Common myeloid progenitor, CD34-positive (primary cell): Measurements from ENCODE around the gene MEF2A.

Source experiments
- CTCF ChIA-PET: fragments of 350-600 bp; sonication (Branson Sonifier 250); formaldehyde crosslinking; loops from one replicate; lab custom pipeline; 2021; ENCODE audit warnings: antibody characterized with exemption; lab: Charles Lee
- POLR2A ChIA-PET: fragments of 350-600 bp; sonication (Branson Sonifier 250); formaldehyde crosslinking; loops from one replicate; lab custom pipeline; 2021; ENCODE audit warnings: antibody characterized with exemption; lab: Charles Lee
- DNase-seq, 3 donors: peaks; one replicate each; pipeline versions ENCODE4 v3.0.0 to v3.0.0-alpha.2; 2013
- H3K27ac ChIP-seq, 2 experiments: 1 replicate in 1 of 2; 2 replicates in 1 of 2; pipeline ENCODE4 v1.7.0; 2013; ENCODE audit warnings: inconsistent platforms in 2 of 2, low read length in 2 of 2, mild to moderate bottlenecking in 2 of 2, low read depth in 1 of 2, moderate library complexity in 1 of 2; ENCODE audit not compliant: severe bottlenecking in 2 of 2, insufficient read depth in 1 of 2, poor library complexity in 1 of 2
- H3K27me3 ChIP-seq, 5 experiments: replicated peaks in 2 of 5; 1 replicate in 3 of 5; 2 replicates in 2 of 5; pipeline versions ENCODE4 v1.6.1 to v1.7.0; 2013; ENCODE audit warnings: low read length in 4 of 5, mild to moderate bottlenecking in 2 of 5, moderate library complexity in 2 of 5, inconsistent platforms in 1 of 5; ENCODE audit not compliant: insufficient read depth in 5 of 5, control insufficient read depth in 4 of 5
- H3K36me3 ChIP-seq, 4 experiments: 1 replicate in 2 of 4; 2 replicates in 2 of 4; pipeline versions ENCODE4 v1.6.1 to v1.7.0; 2013; ENCODE audit warnings: low read length in 3 of 4, control low read depth in 1 of 4, mild to moderate bottlenecking in 1 of 4; ENCODE audit not compliant: control insufficient read depth in 4 of 4, insufficient read depth in 4 of 4
- H3K4me1 ChIP-seq, 4 experiments: 1 replicate in 3 of 4; 2 replicates in 1 of 4; pipeline versions ENCODE4 v1.6.1 to v1.7.1; 2013; ENCODE audit warnings: low read length in 3 of 4, mild to moderate bottlenecking in 3 of 4, control low read depth in 1 of 4, inconsistent platforms in 1 of 4, moderate library complexity in 1 of 4; ENCODE audit not compliant: control insufficient read depth in 4 of 4, insufficient read depth in 4 of 4; ENCODE audit errors: control extremely low read depth in 1 of 4
- H3K4me3 ChIP-seq, 7 experiments: 1 replicate in 4 of 7; 2 replicates in 3 of 7; pipeline versions ENCODE4 v1.5.1 to v1.7.0; 2013; ENCODE audit warnings: mild to moderate bottlenecking in 7 of 7, low read length in 6 of 7, moderate library complexity in 6 of 7, inconsistent platforms in 2 of 7, low read depth in 2 of 7, control low read depth in 1 of 7; ENCODE audit not compliant: insufficient read depth in 4 of 7, control insufficient read depth in 1 of 7; ENCODE audit errors: extremely low read depth in 1 of 7
- H3K9me3 ChIP-seq, 5 experiments: 1 replicate in 4 of 5; 2 replicates in 1 of 5; pipeline versions ENCODE4 v1.6.1 to v1.7.1; 2013; ENCODE audit warnings: low read length in 4 of 5, mild to moderate bottlenecking in 2 of 5, inconsistent platforms in 1 of 5, low read depth in 1 of 5, moderate library complexity in 1 of 5; ENCODE audit not compliant: control insufficient read depth in 4 of 5, insufficient read depth in 2 of 5; ENCODE audit errors: control extremely low read depth in 1 of 5
- WGBS: methylation state at CpG from one replicate; pipeline ENCODE4 v1.1.5; 2013; ENCODE audit not compliant: insufficient coverage; 5-methylcytosine and 5-hydroxymethylcytosine counted together

The MEF2A gene

GRCh38 chr15:99552111-99552510 lies 13.7 kb upstream of the MEF2A start:
- Histone ChIP-seq H3K36me3 (no peaks in the 10 kb centered on the region), H3K4me3 (no peak overlapping the region), H3K4me1 (peaks cover 0 to 3% (median 0%) of the 10 kb centered on the region in 4 experiments), H3K9me3 (no peaks in the 10 kb centered on the region), H3K27ac (no peak overlapping the region), H3K27me3 (no peaks in the 10 kb centered on the region)
- ChIA-PET POLR2A (no interaction called here), CTCF (no interaction called here)
- WGBS: 100% methylated on average over 1 of the region's 2 CpGs
- no peak for DNase-seq

GRCh38 chr15:99554880-99555488 lies 10.8 kb upstream of the MEF2A start:
- WGBS: no CpG with 5 or more reads among the region's 5 CpGs

GRCh38 chr15:99556011-99556410 lies 9.8 kb upstream of the MEF2A start:
- DNase-seq: peak in 2 of 3 donors; percentile 59 to 65
- Histone ChIP-seq H3K9me3 (no peaks in the 10 kb centered on the region), H3K4me3 (no peak overlapping the region), H3K27ac (no peak overlapping the region), H3K27me3 (no peaks in the 10 kb centered on the region), H3K4me1 (peaks cover 0 to 3% (median 0%) of the 10 kb centered on the region in 4 experiments), H3K36me3 (no peaks in the 10 kb centered on the region)
- 93% methylated on average over 5 of the region's 5 CpGs for WGBS
- POLR2A ChIA-PET: interaction anchor here (0.6 kb wide), 1 partner anchor 48 kb away, joined by 3 read pairs; no protein-coding TSS in a partner anchor
- CTCF ChIA-PET: interaction anchor here (1.0 to 1.1 kb wide), 2 partner anchors 9 to 147 kb away, joined by 3 read pairs; no protein-coding TSS in a partner anchor

More at GRCh38 chr15:99554880-99555488, 10.8 kb upstream of the MEF2A start:
- DNase-seq: no peak
- Histone ChIP-seq H3K9me3 (no peaks in the 10 kb centered on the region), H3K27ac (no peak overlapping the region), H3K27me3 (no peaks in the 10 kb centered on the region), H3K4me3 (no peak overlapping the region), H3K4me1 (peaks cover 0 to 3% (median 0%) of the 10 kb centered on the region in 4 experiments), H3K36me3 (no peaks in the 10 kb centered on the region)
- ChIA-PET CTCF (interaction anchor here (1.0 to 1.1 kb wide), 2 partner anchors 8 to 148 kb away, joined by 3 read pairs; no protein-coding TSS in a partner anchor), POLR2A (no interaction called here)

GRCh38 chr15:99556578-99556977 lies 9.2 kb upstream of the MEF2A start:
- Histone ChIP-seq H3K27ac (no peak overlapping the region), H3K4me1 (peaks cover 0 to 3% (median 0%) of the 10 kb centered on the region in 4 experiments), H3K4me3 (no peak overlapping the region), H3K27me3 (no peaks in the 10 kb centered on the region), H3K9me3 (no peaks in the 10 kb centered on the region), H3K36me3 (no peaks in the 10 kb centered on the region)
- no peak for DNase-seq
- 97% methylated on average over 3 of the region's 4 CpGs for WGBS
- CTCF ChIA-PET: no interaction called here
- POLR2A ChIA-PET: interaction anchor here (0.6 kb wide), 1 partner anchor 48 kb away, joined by 3 read pairs; no protein-coding TSS in a partner anchor

- WGBS: 100% methylated on average over 1 of the region's 3 CpGs
- no peaks in the 10 kb centered on the region for H3K9me3 ChIP-seq
- peaks cover 8 to 17% (median 14%) of the 10 kb centered on the region in 4 experiments for H3K4me1 ChIP-seq
- ChIA-PET POLR2A (no interaction called here), CTCF (no interaction called here)
- no peaks in the 10 kb centered on the region for H3K27me3 ChIP-seq
- no peak overlapping the region for H3K27ac ChIP-seq
- no peak overlapping the region for H3K4me3 ChIP-seq
- H3K36me3 ChIP-seq: no peaks in the 10 kb centered on the region
- DNase-seq: no peak
Observed at GRCh38 chr15:99558084-99558483, 7.7 kb upstream of the MEF2A start.

- no peak overlapping the region for H3K4me3 ChIP-seq
- peaks cover 8 to 21% (median 18%) of the 10 kb centered on the region in 4 experiments for H3K4me1 ChIP-seq
- 100% methylated on average over 2 of the region's 3 CpGs for WGBS
- H3K9me3 ChIP-seq: no peaks in the 10 kb centered on the region
- no peak for DNase-seq
- H3K27me3 ChIP-seq: no peaks in the 10 kb centered on the region
- H3K27ac ChIP-seq: no peak overlapping the region
- ChIA-PET CTCF (no interaction called here), POLR2A (no interaction called here)
- no peaks in the 10 kb centered on the region for H3K36me3 ChIP-seq
Observed at GRCh38 chr15:99558571-99558970, 7.2 kb upstream of the MEF2A start.

GRCh38 chr15:99561476-99562230 lies 4.1 kb upstream of the MEF2A start:
- ChIA-PET CTCF (interaction anchor here (1.0 kb wide), 1 partner anchor 61 kb away, joined by 3 read pairs; no protein-coding TSS in a partner anchor), POLR2A (no interaction called here)
- no peak overlapping the region for H3K27ac ChIP-seq
- H3K36me3 ChIP-seq: no peaks in the 10 kb centered on the region
- peaks cover 8 to 38% (median 34%) of the 10 kb centered on the region in 4 experiments for H3K4me1 ChIP-seq
- H3K27me3 ChIP-seq: no peaks in the 10 kb centered on the region
- DNase-seq: no peak
- no peak overlapping the region for H3K4me3 ChIP-seq
- H3K9me3 ChIP-seq: no peaks in the 10 kb centered on the region
- WGBS: 98% methylated on average over 8 of the region's 10 CpGs
